K562 (cell line): ENCODE measurements around the gene HHLA2. TPM values are rescaled to one million over a fixed set of nuclear protein-coding genes. Genes with fewer than 3 reads are reported as not detected.

Source experiments
- ATAC-seq: fragments of 200-7000 bp; cut with Tn5 transposase; 3 replicates; pipeline ENCODE4 v1.9.1; 2020; ENCODE audit warnings: moderate library complexity
- BruUV-seq: library from RNA; stranded (reverse); fragments of 400-500 nt; replicated peaks from 2 replicates; lab custom pipeline; 2021; lab: Mats Ljungman, UMichigan
- CTCF ChIA-PET: fragments of 300-600 bp; formaldehyde crosslinking; extraction: SDS; loops from one replicate; lab custom pipeline; 2021; ENCODE audit warnings: low intra/inter-chr PET ratio; lab: Yijun Ruan, JAX
- POLR2A ChIA-PET: fragments of 300-600, 350-650 bp; sonication (Branson Sonifier 250); formaldehyde crosslinking; extraction: SDS; loops from one replicate; lab custom pipeline; 2021; ENCODE audit warnings: antibody characterized with exemption, inconsistent platforms; lab: Yijun Ruan, JAX
- DNase-seq, 4 experiments: peaks; one replicate each; pipeline versions ENCODE4 v3.0.0 to v3.0.0-alpha.2; 2011 to 2018; ENCODE audit warnings: low spot score in 3 of 4, mixed read lengths in 3 of 4; ENCODE audit errors: extremely low read depth in 1 of 4
- FAIRE-seq: peaks from 2 replicates; lab custom pipeline; 2011; peaks lifted over from hg19 to GRCh38; lab: Jason Lieb, UNC
- H2AFZ ChIP-seq: 2 replicates; pipeline ENCODE4 v1.6.0; 2011; ENCODE audit warnings: low read depth, low read length, control low read depth, inconsistent platforms
- H3K27ac ChIP-seq: fragments of 200-600 bp; 3 replicates; pipeline ENCODE4 v1.8.0; 2011; ENCODE audit warnings: low read depth, mild to moderate bottlenecking, control low read depth, inconsistent platforms, low read length, moderate library complexity, mixed read lengths; ENCODE audit errors: extremely low read depth
- H3K27me3 ChIP-seq, 2 experiments: fragments of 300-600 bp in 1 of 2; 2 replicates in 1 of 2; 3 replicates in 1 of 2; pipeline versions ENCODE4 v1.6.0 to v1.8.0; 2011; ENCODE audit warnings: inconsistent platforms in 2 of 2, low read length in 2 of 2, mild to moderate bottlenecking in 1 of 2, mixed read lengths in 1 of 2, moderate library complexity in 1 of 2; ENCODE audit not compliant: control insufficient read depth in 2 of 2, insufficient read depth in 2 of 2
- H3K36me3 ChIP-seq: fragments of 300-600 bp; 3 replicates; pipeline ENCODE4 v1.8.0; 2011; ENCODE audit warnings: mild to moderate bottlenecking, low read length, inconsistent platforms; ENCODE audit not compliant: control insufficient read depth, insufficient read depth
- H3K4me1 ChIP-seq, 2 experiments: fragments of 200-600 bp in 1 of 2; replicated peaks in 1 of 2; 2 replicates in 1 of 2; 3 replicates in 1 of 2; pipeline versions ENCODE4 v1.5.1 to v1.8.0; 2011; ENCODE audit warnings: inconsistent platforms in 2 of 2, low read length in 2 of 2, mild to moderate bottlenecking in 1 of 2, mixed read lengths in 1 of 2, moderate library complexity in 1 of 2; ENCODE audit not compliant: control insufficient read depth in 2 of 2, insufficient read depth in 2 of 2
- H3K4me2 ChIP-seq: 2 replicates; pipeline ENCODE4 v1.6.1; 2011; ENCODE audit warnings: low read length, control low read depth, inconsistent platforms, mixed read lengths; ENCODE audit not compliant: insufficient read depth
- H3K4me3 ChIP-seq: fragments of 200-600 bp; sonication (generic), shearing (Covaris generic); 2 replicates; pipeline ENCODE4 v1.5.1; 2016; ENCODE audit warnings: control low read depth, inconsistent platforms
- H3K79me2 ChIP-seq: fragments of 200-600 bp; 3 replicates; pipeline ENCODE4 v1.8.0; 2011; ENCODE audit warnings: low read length, inconsistent platforms; ENCODE audit not compliant: control insufficient read depth, insufficient read depth
- H3K9ac ChIP-seq, 2 experiments: 2 replicates each; pipeline versions ENCODE4 v1.6.0 to v1.6.1; 2011; ENCODE audit warnings: low read depth in 2 of 2, low read length in 2 of 2, control low read depth in 1 of 2, inconsistent platforms in 1 of 2, mild to moderate bottlenecking in 1 of 2, mixed read lengths in 1 of 2; ENCODE audit not compliant: insufficient read depth in 1 of 2
- H3K9me1 ChIP-seq: one replicate; pipeline ENCODE4 v1.6.0; 2011; ENCODE audit warnings: inconsistent platforms, mild to moderate bottlenecking, low read length, moderate library complexity; ENCODE audit not compliant: control insufficient read depth, insufficient read depth
- H3K9me3 ChIP-seq: replicated peaks from 2 replicates; pipeline ENCODE4 v1.5.1; 2011; ENCODE audit warnings: low read depth, low read length, inconsistent platforms; ENCODE audit not compliant: control insufficient read depth, insufficient read depth
- H4K20me1 ChIP-seq: replicated peaks from 2 replicates; pipeline ENCODE4 v1.6.1; 2011; ENCODE audit warnings: low read length, inconsistent platforms, mixed read lengths; ENCODE audit not compliant: control insufficient read depth, insufficient read depth
- CREB3L1 ChIP-seq: fragments of 450-650 bp; IDR thresholded peaks from 2 replicates; pipeline ENCODE4 v1.6.1; 2014; ENCODE audit warnings: low read depth, mild to moderate bottlenecking, moderate library complexity, borderline replicate concordance
- HDAC2 ChIP-seq: fragments of 450-650 bp; IDR thresholded peaks from 2 replicates; pipeline ENCODE4 v1.6.1; 2016; ENCODE audit warnings: mild to moderate bottlenecking
- RBM22 ChIP-seq: fragments of 200-400 bp; formaldehyde crosslinking; IDR thresholded peaks from 2 replicates; pipeline ENCODE4 v1.6.1; 2018; ENCODE audit warnings: low read length, low read depth; ENCODE audit not compliant: poor library complexity, severe bottlenecking
- SREBF1 ChIP-seq: fragments of 150-350 bp; IDR thresholded peaks from 2 replicates; pipeline ENCODE4 v1.6.1; 2014; ENCODE audit warnings: antibody characterized with exemption, low read depth, low read length, borderline replicate concordance
- TFAP4 ChIP-seq: sonication (generic); formaldehyde crosslinking; IDR thresholded peaks from 2 replicates; pipeline ENCODE4 v1.8.0; 2022; ENCODE audit warnings: missing genetic modification reagents, mild to moderate bottlenecking, moderate library complexity, borderline replicate concordance
- ZBTB17 ChIP-seq: fragments of 450-650 bp; formaldehyde crosslinking; IDR thresholded peaks from 2 replicates; pipeline ENCODE4 v1.4.0; 2020; ENCODE audit warnings: mild to moderate bottlenecking
- ZNF316 ChIP-seq: fragments of 450-650 bp; IDR thresholded peaks from 2 replicates; pipeline ENCODE4 v1.6.1; 2016
- ZNF639 ChIP-seq, 2 experiments: fragments of 200-800 bp in 1 of 2; sonication (Bioruptor generic) in 1 of 2; sonication (generic) in 1 of 2; formaldehyde crosslinking in 1 of 2; IDR thresholded peaks in 1 of 2; conservative IDR thresholded peaks in 1 of 2; 2 replicates each; pipeline versions ENCODE4 v1.5.0 to v1.6.1; 2016 to 2020; ENCODE audit warnings: missing compliant biosample characterization in 1 of 2, missing genetic modification characterization in 1 of 2, missing genetic modification reagents in 1 of 2
- WGBS: fragments of 100-300 bp; shearing (Covaris generic); methylation state at CpG from one replicate; pipeline ENCODE4 v1.1.6; 2016; ENCODE audit warnings: low coverage, mixed read lengths; ENCODE audit not compliant: insufficient coverage; ENCODE audit errors: missing lambda C conversion rate; 5-methylcytosine and 5-hydroxymethylcytosine counted together
- in situ Hi-C: fragments of 300-500 bp; cut with MboI; formaldehyde crosslinking; loops from 4 replicates; pipeline ENCODE4 v1.15.0; 2018; ENCODE audit warnings: inconsistent platforms, mixed read lengths
- intact Hi-C: fragments of 100-400 bp; cut with micrococcal nuclease; formaldehyde crosslinking; loops from 2 replicates; pipeline ENCODE4 v1.14.2; 2022
- polyA plus RNA-seq, 8 experiments: library from polyadenylated mRNA; depleted of rRNA in 4 of 8; stranded (reverse) in 5 of 8; unstranded in 3 of 8; fragments of >200 nt; fragmentation: Nextera tagmentation in 2 of 8; fragmentation: Illumina TruSeq in 1 of 8; extraction: Ambion mirVana in 2 of 8; extraction: Trizol in 1 of 8; gene quantifications; 2 replicates each; pipeline versions ENCODE4 v1.2.1 to v1.2.3, GENCODE V29; 2011 to 2014; ENCODE audit warnings: inconsistent platforms in 1 of 8, missing spikeins in 1 of 8
- total RNA-seq, 7 experiments: library from RNA; depleted of rRNA in 6 of 7; stranded (reverse); fragments of >200 nt in 6 of 7; fragmentation: Illumina TruSeq in 2 of 7; extraction: Trizol in 2 of 7; gene quantifications; 2 replicates each; pipeline versions ENCODE4 v1.2.1 to v1.2.3, GENCODE V29; 2011 to 2021; ENCODE audit warnings: low replicate concordance in 1 of 7
- TF ChIP-seq, protein P1 (sequence below), 2 experiments: IDR thresholded peaks; 2 replicates each; pipeline ENCODE4 v1.6.1; 2012; ENCODE audit warnings: improper control_type of control experiment in 2 of 2, low read depth in 2 of 2, low read length in 2 of 2, borderline replicate concordance in 1 of 2

The HHLA2 gene
- total and polyA plus RNA-seq, 9 of the 15 experiments (the other 6 are each of a cell fraction or from before 2014, with no cell fraction given), result 0.04 TPM; not detected in 7

DNA sequence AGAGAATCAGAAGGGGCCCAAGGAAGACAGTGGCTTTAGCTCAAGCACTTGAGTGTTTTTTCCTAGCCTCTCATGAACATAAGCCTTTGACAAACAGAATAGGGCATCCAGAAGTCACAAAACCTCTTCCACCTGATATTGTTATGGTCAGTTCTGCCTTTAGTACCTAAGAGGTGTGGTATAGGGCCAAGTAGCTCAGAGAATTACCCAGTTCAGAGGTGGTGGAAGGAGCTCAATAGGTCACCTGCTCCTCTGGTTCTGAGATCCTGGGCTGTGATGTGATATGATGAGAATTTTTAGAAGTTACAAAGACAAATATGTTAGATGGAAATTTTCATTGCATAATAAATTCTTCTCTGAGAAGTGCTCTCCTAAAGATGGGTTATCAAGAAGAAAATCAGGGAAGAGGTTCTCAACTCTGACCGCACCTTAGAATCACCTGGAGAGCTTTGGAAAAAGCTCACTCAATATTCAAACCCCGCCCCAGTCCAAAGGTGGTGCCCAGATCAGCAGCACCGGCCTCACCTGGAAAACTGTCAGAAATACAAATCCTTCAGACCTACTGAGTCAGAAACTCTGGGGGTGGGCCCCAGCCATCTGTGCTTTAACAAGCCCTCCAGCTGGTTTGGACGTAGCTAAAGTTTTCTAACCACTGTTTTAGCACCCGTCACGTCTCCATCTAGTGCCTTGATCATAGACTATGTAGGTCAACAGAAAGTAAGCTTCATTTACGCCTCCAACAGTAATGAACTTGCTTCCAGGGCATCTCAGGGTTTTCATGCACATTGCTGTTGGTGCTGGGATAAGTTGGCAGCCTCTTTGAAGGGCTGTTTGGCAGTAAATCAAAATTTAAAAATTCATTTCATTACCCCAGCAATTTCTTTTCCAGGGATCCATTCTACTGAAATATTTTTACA, 112.8 kb downstream of the HHLA2 start:
- FAIRE-seq (no peak), ATAC-seq (no peak), DNase-seq (no peak)
- Histone ChIP-seq H3K4me2 (no peak overlapping the region), H3K4me3 (no peak overlapping the region), H3K9me3 (no peaks in the 10 kb centered on the region), H4K20me1 (no peaks in the 10 kb centered on the region), H3K9me1 (no peaks in the 10 kb centered on the region), H3K27me3 (no peaks in the 10 kb centered on the region; a peak in 1 of 5 replicates), H3K27ac (no peak overlapping the region), H3K36me3 (no peaks in the 10 kb centered on the region), H3K4me1 (no peaks in the 10 kb centered on the region), H3K9ac (no peak overlapping the region), H3K79me2 (no peaks in the 10 kb centered on the region), H2AFZ (no peak overlapping the region)
- CTCF ChIA-PET, result no interaction called here
- intact Hi-C loops, result loop anchor here (10.0 kb wide), 1 partner anchor 474 kb away; no protein-coding TSS in a partner anchor
- in situ Hi-C loops, result loop anchor here (10.0 kb wide), 1 partner anchor 254 kb away; no protein-coding TSS in a partner anchor
- BruUV-seq, result no TSS peak
- 5% methylated on average over 7 of the region's 7 CpGs for WGBS
- POLR2A ChIA-PET, result interaction anchor here (0.5 to 0.7 kb wide), 2 partner anchors 186 to 207 kb away, joined by 3 read pairs; no protein-coding TSS in a partner anchor
- TF ChIP-seq HDAC2 (no peak), SREBF1 (no peak), ZNF316 (no peak), CREB3L1 (no peak), RBM22 (no peak), ZNF639 (CRISPR knock-in tag; conservative IDR thresholded peaks at IDR 0.05 in 1 of 2, IDR thresholded peaks at IDR 0.05 in 1 of 2) (no peak), TFAP4 (CRISPR knock-in tag) (no peak), ZBTB17 (no peak)
- TF ChIP-seq, protein P1, sequence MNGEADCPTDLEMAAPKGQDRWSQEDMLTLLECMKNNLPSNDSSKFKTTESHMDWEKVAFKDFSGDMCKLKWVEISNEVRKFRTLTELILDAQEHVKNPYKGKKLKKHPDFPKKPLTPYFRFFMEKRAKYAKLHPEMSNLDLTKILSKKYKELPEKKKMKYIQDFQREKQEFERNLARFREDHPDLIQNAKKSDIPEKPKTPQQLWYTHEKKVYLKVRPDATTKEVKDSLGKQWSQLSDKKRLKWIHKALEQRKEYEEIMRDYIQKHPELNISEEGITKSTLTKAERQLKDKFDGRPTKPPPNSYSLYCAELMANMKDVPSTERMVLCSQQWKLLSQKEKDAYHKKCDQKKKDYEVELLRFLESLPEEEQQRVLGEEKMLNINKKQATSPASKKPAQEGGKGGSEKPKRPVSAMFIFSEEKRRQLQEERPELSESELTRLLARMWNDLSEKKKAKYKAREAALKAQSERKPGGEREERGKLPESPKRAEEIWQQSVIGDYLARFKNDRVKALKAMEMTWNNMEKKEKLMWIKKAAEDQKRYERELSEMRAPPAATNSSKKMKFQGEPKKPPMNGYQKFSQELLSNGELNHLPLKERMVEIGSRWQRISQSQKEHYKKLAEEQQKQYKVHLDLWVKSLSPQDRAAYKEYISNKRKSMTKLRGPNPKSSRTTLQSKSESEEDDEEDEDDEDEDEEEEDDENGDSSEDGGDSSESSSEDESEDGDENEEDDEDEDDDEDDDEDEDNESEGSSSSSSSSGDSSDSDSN (IDR thresholded peaks at IDR 0.05; ENCODE audit: borderline replicate concordance in 1 of 2, low read depth in 2 of 2, low read length in 2 of 2), result no peak
